Ectodermal cell (in vitro differentiated cells): ENCODE results near the gene THY1. TPM values are rescaled to one million over a fixed set of nuclear protein-coding genes. Genes with fewer than 3 reads are reported as not detected.
A peak's percentile ranks its signal among the peaks of the same experiment; 100 is the strongest.

Experiments used
- H3K27ac ChIP-seq: 2 replicates; pipeline ENCODE4 v1.7.0; 2013; ENCODE audit warnings: mild to moderate bottlenecking, low read depth, low read length; ENCODE audit not compliant: insufficient read depth, poor library complexity, severe bottlenecking
- H3K27me3 ChIP-seq: 2 replicates; pipeline ENCODE4 v1.7.0; 2013; ENCODE audit warnings: mild to moderate bottlenecking, low read length; ENCODE audit not compliant: insufficient read depth, control insufficient read depth, poor library complexity, severe bottlenecking
- H3K36me3 ChIP-seq: one replicate; pipeline ENCODE4 v1.7.0; 2013; ENCODE audit warnings: low read length; ENCODE audit not compliant: control insufficient read depth, insufficient read depth
- H3K4me1 ChIP-seq: one replicate; pipeline ENCODE4 v1.7.0; 2013; ENCODE audit warnings: low read length; ENCODE audit not compliant: control insufficient read depth, insufficient read depth
- H3K4me3 ChIP-seq: 2 replicates; pipeline ENCODE4 v1.7.0; 2013; ENCODE audit warnings: low read depth, low read length, control low read depth; ENCODE audit not compliant: insufficient read depth
- H3K9me3 ChIP-seq: 2 replicates; pipeline ENCODE4 v1.7.0; 2013; ENCODE audit warnings: mild to moderate bottlenecking, low read length, moderate library complexity; ENCODE audit not compliant: control insufficient read depth
- WGBS, 2 experiments: methylation state at CpG; one replicate each; pipeline ENCODE4 v1.1.7; 2013; ENCODE audit warnings: missing lambda C conversion rate in 2 of 2; 5-methylcytosine and 5-hydroxymethylcytosine counted together
- polyA plus RNA-seq, 4 experiments: library from polyadenylated mRNA; stranded (reverse); fragments of 50-300 nt; gene quantifications; one replicate each; pipeline ENCODE4 v1.2.3, GENCODE V29; 2013

THY1 gene
- 87.0 TPM for polyA plus RNA-seq (2013, experiment 1 of 4)
- polyA plus RNA-seq (2013, experiment 2 of 4) = 89.0 TPM
- 73.9 TPM for polyA plus RNA-seq (2013, experiment 3 of 4)
- polyA plus RNA-seq (2013, experiment 4 of 4) = 82.9 TPM

DNA sequence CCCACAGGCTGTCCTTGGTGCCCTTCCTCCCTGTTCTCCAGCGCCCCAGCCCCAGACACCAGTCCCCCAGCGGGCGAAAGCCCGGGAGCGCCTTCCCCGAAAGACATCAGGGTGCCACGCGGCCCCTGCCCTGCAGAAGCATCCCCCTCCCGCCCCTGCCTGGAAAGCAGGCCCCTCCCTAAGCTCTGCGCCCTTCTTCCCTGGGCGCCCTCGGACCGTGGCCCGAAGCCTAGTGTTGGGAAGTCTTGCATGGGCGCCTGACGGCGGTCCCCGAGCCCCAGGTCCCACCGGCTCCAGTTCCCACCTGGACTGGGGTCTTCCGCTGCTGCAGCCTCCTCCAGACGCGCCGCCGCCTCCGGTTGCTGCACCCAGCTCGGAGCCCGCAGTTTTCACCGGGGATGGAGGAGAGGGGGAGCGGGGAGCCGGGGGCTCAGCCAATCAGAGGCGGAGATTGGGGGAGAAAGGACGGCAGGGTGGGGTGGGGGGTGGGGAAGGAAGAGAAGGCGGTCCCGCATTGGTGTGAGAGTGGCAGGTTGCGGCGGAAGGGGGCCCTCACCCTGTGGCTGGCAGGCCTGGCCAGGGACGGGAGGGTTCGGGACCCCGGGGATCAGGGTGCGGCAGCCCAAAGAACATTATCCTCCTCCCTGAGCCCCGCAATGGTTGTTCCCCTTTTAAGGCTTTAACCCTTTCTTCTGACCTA lies at the start of gene THY1:
Gene THY1, minus strand, starts transcription at position 364 of the 700 bp plus-strand sequence. CDS start 2,267 bp downstream, outside the sequence.
- H3K27ac ChIP-seq = peak within 1 kb of the TSS; percentile 45
- WGBS, 2 experiments = 1% methylated on average over 41 of the region's 41 CpGs

GRCh38 chr11:119472186-119472855 lies 49.3 kb upstream of the THY1 start:
- 94 to 95% methylated on average over 10 of the region's 10 CpGs for WGBS, 2 experiments
- H3K27me3 ChIP-seq = no peaks in the 10 kb centered on the region
- H3K27ac ChIP-seq = no peak overlapping the region
- H3K4me3 ChIP-seq = no peak overlapping the region
- no peaks in the 10 kb centered on the region for H3K9me3 ChIP-seq
- no peaks in the 10 kb centered on the region for H3K36me3 ChIP-seq
- H3K4me1 ChIP-seq = no peaks in the 10 kb centered on the region

More for the DNA sequence above, at the start of gene THY1:
- peaks cover 5% of the 10 kb centered on the region for H3K4me1 ChIP-seq
- H3K36me3 ChIP-seq = peaks cover 12% of the 10 kb centered on the region
- H3K4me3 ChIP-seq = peak within 1 kb of the TSS; percentile 75
- H3K27me3 ChIP-seq = no peaks in the 10 kb centered on the region
- no peaks in the 10 kb centered on the region for H3K9me3 ChIP-seq

DNA sequence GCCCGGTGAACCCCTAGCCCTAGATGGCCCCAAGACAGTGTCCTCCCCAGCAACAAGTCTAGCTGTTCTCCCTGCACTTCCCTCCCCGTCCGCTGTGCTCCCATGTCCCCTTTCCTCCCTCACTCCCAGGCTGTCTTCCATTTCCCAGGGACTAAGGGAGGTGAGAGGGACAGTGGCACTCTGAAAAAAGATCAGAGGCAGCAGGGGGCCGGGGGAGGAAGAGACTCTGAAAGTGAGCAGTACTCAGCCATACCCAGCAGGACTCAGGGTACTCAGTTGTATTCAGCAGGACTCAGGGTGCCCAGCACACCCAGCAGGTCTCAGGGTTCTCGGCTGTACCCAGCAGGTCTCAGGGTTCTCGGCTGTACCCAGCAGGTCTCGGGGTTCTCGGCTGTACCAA lies 48.4 kb upstream of the THY1 start:
- 82 to 83% methylated on average over 8 of the region's 8 CpGs for WGBS, 2 experiments

GRCh38 chr11:119470317-119471291 lies 47.6 kb upstream of the THY1 start:
- WGBS, 2 experiments = 81 to 84% methylated on average over 15 of the region's 15 CpGs
- H3K4me1 ChIP-seq = no peaks in the 10 kb centered on the region
- no peaks in the 10 kb centered on the region for H3K9me3 ChIP-seq
- no peak overlapping the region for H3K4me3 ChIP-seq
- no peak overlapping the region for H3K27ac ChIP-seq
- H3K27me3 ChIP-seq = no peaks in the 10 kb centered on the region
- no peaks in the 10 kb centered on the region for H3K36me3 ChIP-seq

More for the DNA sequence above, 48.4 kb upstream of the THY1 start:
- no peak overlapping the region for H3K27ac ChIP-seq
- H3K36me3 ChIP-seq = no peaks in the 10 kb centered on the region
- no peak overlapping the region for H3K4me3 ChIP-seq
- H3K4me1 ChIP-seq = no peaks in the 10 kb centered on the region
- no peaks in the 10 kb centered on the region for H3K27me3 ChIP-seq
- H3K9me3 ChIP-seq = no peaks in the 10 kb centered on the region

DNA sequence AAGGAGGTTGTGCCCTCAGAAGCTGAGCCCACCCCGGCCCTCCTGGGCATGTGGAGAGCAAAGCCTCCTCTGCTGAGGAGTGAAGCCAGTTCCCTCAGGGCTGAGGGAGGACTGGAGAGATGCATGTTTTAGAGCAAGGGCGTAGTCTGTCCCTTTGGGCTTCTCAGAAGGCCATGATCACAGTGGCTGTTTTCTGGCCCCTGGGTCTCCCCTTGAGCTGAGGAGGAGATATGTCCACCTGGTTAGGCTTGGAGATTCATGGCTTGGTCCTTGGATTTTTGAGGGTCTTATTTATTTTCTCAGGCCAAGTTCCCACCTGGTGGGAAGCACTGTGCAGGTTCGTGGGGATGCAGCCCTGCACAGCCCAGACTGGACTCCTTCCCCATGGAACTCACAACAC lies 46.5 kb upstream of the THY1 start:
- WGBS, 2 experiments = 92 to 95% methylated on average over 3 of the region's 3 CpGs
- H3K4me1 ChIP-seq = no peaks in the 10 kb centered on the region
- no peaks in the 10 kb centered on the region for H3K36me3 ChIP-seq
- H3K27me3 ChIP-seq = no peaks in the 10 kb centered on the region
- H3K27ac ChIP-seq = no peak overlapping the region
- no peak overlapping the region for H3K4me3 ChIP-seq
- H3K9me3 ChIP-seq = no peaks in the 10 kb centered on the region

DNA sequence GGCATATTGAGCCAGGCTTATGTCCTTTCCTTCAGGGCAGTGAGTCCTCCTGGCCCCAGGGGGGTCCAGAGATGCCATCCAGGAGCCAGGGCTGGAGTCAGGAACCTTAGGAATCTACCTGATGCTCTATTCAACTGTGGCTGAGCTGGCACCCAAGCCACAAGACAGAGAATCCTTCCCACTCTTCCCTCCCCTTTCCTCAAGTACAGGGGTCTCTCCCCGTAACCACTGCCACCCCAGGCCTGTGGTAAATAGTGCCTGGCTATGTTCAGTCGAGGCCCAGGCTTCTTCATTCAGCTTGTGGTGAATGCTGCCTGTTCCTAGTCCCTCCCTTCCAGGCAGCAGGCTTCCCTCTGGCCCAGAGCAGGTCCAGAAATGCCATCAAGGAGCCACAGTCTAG lies 45.5 kb upstream of the THY1 start:
- 83% methylated on average over 2 of the region's 2 CpGs for WGBS, 2 experiments
- no peak overlapping the region for H3K27ac ChIP-seq
- H3K4me3 ChIP-seq = no peak overlapping the region
- H3K27me3 ChIP-seq = no peaks in the 10 kb centered on the region
- no peaks in the 10 kb centered on the region for H3K36me3 ChIP-seq
- H3K4me1 ChIP-seq = no peaks in the 10 kb centered on the region
- H3K9me3 ChIP-seq = no peaks in the 10 kb centered on the region

DNA sequence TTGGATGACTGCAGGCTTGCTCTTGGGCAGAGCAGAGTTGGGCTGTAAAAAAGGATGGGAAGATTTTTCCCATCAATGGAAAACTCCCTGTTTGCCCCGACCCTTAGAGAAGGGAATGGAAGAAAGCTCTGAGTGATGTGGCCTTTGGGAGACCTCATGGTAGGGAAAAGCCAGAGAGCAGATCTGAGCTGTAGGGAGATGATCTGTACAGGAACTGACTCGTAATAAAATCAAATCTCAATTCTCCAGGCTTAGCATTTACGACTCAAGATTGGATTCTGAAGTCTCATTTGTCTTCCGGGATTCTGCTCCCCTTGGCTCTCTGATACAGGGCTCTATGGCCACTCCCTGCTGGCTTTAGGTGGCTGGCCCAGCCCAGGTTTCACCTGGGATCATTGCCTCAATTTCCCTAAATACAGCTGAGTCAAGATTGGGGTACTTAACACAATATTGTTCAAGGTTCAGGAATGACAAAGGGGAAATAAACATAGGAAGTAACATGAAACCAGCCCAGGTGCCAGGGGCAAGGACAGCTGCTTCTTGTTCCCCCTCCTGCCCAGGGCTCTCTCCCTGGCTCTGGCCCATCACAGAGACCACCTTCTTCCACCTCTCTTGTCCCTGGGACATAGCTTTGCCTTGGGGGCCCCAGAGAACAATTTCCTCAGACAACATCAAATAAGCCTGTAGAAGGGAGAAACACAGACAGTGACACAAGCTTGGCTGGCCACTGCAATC lies 38.4 kb upstream of the THY1 start:
- H3K9me3 ChIP-seq = no peaks in the 10 kb centered on the region
- no peak overlapping the region for H3K27ac ChIP-seq
- no peaks in the 10 kb centered on the region for H3K27me3 ChIP-seq
- no peaks in the 10 kb centered on the region for H3K36me3 ChIP-seq
- H3K4me1 ChIP-seq = no peaks in the 10 kb centered on the region
- no peak overlapping the region for H3K4me3 ChIP-seq
- WGBS, 2 experiments = 85 to 89% methylated on average over 4 of the region's 4 CpGs

DNA sequence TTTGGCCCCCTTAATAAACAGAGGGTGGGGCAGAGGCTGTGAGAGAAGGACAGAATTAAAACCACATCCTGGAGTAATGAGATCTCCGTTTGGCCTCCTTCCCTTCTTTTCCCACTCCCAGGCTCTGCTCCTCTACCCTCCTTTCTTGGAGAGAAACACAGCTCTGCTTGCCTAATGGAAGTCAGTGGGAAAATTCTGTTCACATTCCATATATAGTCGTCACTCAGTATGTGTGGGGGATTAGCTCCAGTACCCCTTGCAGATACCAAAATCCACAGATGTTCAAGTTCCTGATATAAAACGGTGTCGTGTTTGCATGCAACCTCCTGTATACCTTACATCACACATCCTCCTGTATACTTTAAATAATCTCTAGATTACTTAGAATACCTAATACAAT lies 37.6 kb upstream of the THY1 start:
- no peak overlapping the region for H3K27ac ChIP-seq

DNA sequence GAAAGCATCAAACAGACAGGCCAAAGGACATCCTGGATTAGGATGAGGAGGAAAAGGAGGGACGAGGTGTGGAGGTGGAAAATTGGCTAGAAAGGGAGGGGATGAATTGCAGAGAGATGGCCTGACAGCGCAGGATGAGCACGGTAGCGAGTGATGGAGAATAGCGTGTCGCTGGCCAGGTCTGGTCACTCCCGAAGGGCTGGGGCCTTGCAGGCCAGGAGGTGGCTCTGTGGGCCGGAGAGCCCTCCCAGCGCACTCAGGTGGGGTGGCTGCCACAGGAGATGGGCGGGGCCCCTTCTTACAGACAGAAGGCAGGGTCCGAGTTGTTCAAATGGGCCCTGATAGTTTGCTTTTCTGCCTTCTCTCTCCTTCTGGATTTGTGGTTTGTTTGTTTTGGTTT lies 37.1 kb upstream of the THY1 start:
- Histone ChIP-seq H3K36me3 (no peaks in the 10 kb centered on the region), H3K4me3 (no peak overlapping the region), H3K4me1 (no peaks in the 10 kb centered on the region), H3K27ac (no peak overlapping the region), H3K27me3 (no peaks in the 10 kb centered on the region), H3K9me3 (no peaks in the 10 kb centered on the region)
- WGBS, 2 experiments = 82 to 84% methylated on average over 11 of the region's 11 CpGs

More for the DNA sequence above, 37.6 kb upstream of the THY1 start:
- H3K4me1 ChIP-seq = no peaks in the 10 kb centered on the region
- H3K27me3 ChIP-seq = no peaks in the 10 kb centered on the region
- H3K4me3 ChIP-seq = no peak overlapping the region
- WGBS, 2 experiments = 78 to 83% methylated on average over 4 of the region's 4 CpGs
- no peaks in the 10 kb centered on the region for H3K9me3 ChIP-seq
- H3K36me3 ChIP-seq = no peaks in the 10 kb centered on the region
